ENCODE results near the gene HTR3B.

The HTR3B gene

DNA sequence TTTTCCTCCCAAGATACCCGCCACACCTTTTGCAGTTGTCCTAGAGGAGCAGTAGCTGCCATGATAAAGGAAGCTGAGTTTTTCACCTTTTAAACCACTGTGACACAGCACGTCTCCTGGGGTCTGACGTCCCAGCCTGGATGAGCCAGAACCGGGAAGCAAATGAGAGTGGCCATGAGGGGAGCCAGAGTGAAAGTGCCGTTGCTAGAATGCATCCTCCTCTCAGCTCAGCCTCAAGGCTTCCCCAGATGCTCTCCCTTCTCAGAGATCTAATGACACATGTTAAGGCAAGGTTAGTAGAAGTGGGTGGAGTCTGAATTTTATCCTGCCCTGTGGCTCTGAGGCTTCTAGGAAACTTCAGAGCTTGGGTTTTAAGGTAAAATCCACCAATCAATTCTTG lies 46.9 kb downstream of the HTR3B start:
- Histone ChIP-seq H3K9me3 (replicated peaks; ENCODE audit: low read length) (no peaks in the 10 kb centered on the region), H3K4me3 (ENCODE audit: low read length) (no peak overlapping the region), H3K4me1 (ENCODE audit: control insufficient read depth, insufficient read depth, low read length) (no peaks in the 10 kb centered on the region), H3K4me2 (ENCODE audit: low read length) (no peak overlapping the region), H3K27me3 (ENCODE audit: control insufficient read depth, insufficient read depth, low read length) (peaks cover 56% of the 10 kb centered on the region), H3K36me3 (ENCODE audit: insufficient read depth, low read length) (no peaks in the 10 kb centered on the region), H3K9ac (ENCODE audit: low read depth, low read length) (no peak overlapping the region)

DNA sequence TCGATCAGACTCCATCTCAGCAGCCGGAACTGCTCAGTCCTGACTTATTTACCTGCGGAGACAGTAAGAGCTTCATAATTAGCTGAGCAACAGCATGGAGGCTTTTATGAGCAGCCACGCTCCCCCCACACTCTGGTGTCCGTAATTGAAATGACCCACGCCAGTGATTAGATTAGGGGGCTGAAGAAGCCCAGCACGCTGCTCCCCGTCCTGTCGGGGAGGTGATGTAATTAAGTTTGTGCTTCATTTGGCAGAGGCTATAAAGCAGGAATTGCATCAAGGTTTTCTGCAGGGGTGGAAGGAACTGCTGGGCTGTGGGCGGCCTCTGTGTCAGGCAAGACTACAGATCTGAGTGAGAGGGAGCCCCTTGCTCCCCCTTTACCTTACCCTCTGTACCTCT lies 47.5 kb downstream of the HTR3B start:
- no peaks in the 10 kb centered on the region for H3K9me3 ChIP-seq (replicated peaks; ENCODE audit: low read length)
- H3K27me3 ChIP-seq (ENCODE audit: control insufficient read depth, insufficient read depth, low read length), result peaks cover 60% of the 10 kb centered on the region
- no peak overlapping the region for H3K9ac ChIP-seq (ENCODE audit: low read depth, low read length)
- no peaks in the 10 kb centered on the region for H3K4me1 ChIP-seq (ENCODE audit: control insufficient read depth, insufficient read depth, low read length)
- no peak overlapping the region for H3K4me3 ChIP-seq (ENCODE audit: low read length)
- H3K4me2 ChIP-seq (ENCODE audit: low read length), result no peak overlapping the region
- no peaks in the 10 kb centered on the region for H3K36me3 ChIP-seq (ENCODE audit: insufficient read depth, low read length)

DNA sequence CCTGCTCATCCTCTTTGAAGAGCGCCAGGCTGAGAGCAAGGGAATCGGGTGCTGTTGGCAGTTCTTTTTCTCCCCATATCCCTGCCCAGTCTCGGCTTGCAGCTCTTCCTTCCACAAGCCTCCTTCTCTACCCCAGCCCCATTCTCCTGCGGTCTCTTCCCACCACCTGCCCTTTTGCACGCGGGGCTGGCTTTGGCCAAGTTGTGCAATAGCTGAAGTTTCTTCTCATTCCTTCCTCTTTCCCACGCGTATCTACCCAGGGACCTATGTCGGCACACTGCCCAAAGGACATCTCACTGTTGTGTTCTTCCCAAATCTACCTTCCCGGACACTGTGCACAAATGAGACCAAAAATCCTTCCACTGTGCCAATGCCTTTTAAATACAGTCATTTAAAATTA lies 48.0 kb downstream of the HTR3B start:
- no peak overlapping the region for H3K4me3 ChIP-seq (ENCODE audit: low read length)
- no peaks in the 10 kb centered on the region for H3K4me1 ChIP-seq (ENCODE audit: control insufficient read depth, insufficient read depth, low read length)
- H3K9me3 ChIP-seq (replicated peaks; ENCODE audit: low read length), result no peaks in the 10 kb centered on the region
- no peaks in the 10 kb centered on the region for H3K36me3 ChIP-seq (ENCODE audit: insufficient read depth, low read length)
- peaks cover 60% of the 10 kb centered on the region for H3K27me3 ChIP-seq (ENCODE audit: control insufficient read depth, insufficient read depth, low read length)
- H3K4me2 ChIP-seq (ENCODE audit: low read length), result no peak overlapping the region
- H3K9ac ChIP-seq (ENCODE audit: low read depth, low read length), result no peak overlapping the region

DNA sequence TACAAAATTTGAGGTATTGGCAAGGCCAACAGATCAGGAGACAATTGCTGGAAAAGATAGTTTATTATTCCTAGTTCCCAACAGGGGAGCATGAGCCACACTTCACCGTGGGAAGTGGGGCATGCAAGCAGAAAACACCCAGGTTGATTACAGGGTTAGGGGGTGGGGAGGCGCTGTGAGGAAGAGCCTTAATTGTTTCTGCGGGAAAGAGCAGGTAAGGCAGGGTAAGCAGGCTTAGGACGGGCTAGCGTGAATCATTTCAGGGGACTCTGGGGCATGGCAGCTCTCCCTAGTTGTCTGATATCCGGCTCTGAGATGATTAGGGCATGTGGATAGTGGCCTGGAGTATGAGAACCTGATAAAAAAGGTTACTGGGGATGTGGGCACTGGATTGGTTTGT lies 49.6 kb downstream of the HTR3B start:
- H3K4me3 ChIP-seq (ENCODE audit: low read length), result no peak overlapping the region

GRCh38 chr11:113956986-113957385 lies 52.4 kb downstream of the HTR3B start:
- no peaks in the 10 kb centered on the region for H3K36me3 ChIP-seq (ENCODE audit: insufficient read depth, low read length)
- no peak overlapping the region for H3K4me2 ChIP-seq (ENCODE audit: low read length)
- H3K9ac ChIP-seq (ENCODE audit: low read depth, low read length), result no peak overlapping the region
- H3K9me3 ChIP-seq (replicated peaks; ENCODE audit: low read length), result no peaks in the 10 kb centered on the region
- H3K4me1 ChIP-seq (ENCODE audit: control insufficient read depth, insufficient read depth, low read length), result no peaks in the 10 kb centered on the region
- no peak overlapping the region for H3K4me3 ChIP-seq (ENCODE audit: low read length)
- H3K27me3 ChIP-seq (ENCODE audit: control insufficient read depth, insufficient read depth, low read length), result peaks cover 71% of the 10 kb centered on the region

More for the DNA sequence above, 49.6 kb downstream of the HTR3B start:
- Histone ChIP-seq H3K9ac (ENCODE audit: low read depth, low read length) (no peak overlapping the region), H3K4me2 (ENCODE audit: low read length) (no peak overlapping the region), H3K27me3 (ENCODE audit: control insufficient read depth, insufficient read depth, low read length) (peaks cover 68% of the 10 kb centered on the region), H3K36me3 (ENCODE audit: insufficient read depth, low read length) (no peaks in the 10 kb centered on the region), H3K4me1 (ENCODE audit: control insufficient read depth, insufficient read depth, low read length) (no peaks in the 10 kb centered on the region), H3K9me3 (replicated peaks; ENCODE audit: low read length) (no peaks in the 10 kb centered on the region)

DNA sequence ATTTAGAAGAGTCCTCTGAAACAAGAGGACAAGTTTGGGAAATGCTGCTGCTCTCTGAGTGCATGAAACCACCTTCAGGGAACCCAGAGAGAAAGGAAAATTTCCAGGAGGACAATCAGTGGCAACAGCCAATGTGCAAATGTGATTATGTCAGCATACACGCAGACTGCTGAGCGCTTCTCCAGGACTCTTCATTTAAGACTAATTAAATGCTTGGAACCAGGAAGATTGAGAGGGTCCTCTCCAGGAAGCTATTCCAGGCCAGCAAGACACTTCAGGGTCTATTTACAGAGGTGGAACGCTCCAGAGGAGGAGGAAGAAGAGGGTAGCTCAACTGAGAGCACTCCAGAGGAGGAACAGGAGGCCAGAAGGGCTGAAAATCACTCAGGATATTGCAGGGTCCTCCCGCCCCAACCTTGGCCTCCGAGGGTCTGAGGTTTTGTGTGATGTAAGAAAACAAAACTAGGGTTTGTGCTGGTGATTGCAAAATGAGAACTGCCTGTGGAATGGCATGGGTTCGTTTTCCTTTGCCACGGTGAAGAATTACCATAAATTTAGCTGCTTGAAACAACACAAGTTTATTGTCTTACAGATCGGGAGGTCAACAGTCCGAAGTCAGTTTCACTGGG lies 56.2 kb downstream of the HTR3B start:
- Histone ChIP-seq H3K36me3 (ENCODE audit: insufficient read depth, low read length) (no peaks in the 10 kb centered on the region), H3K4me2 (ENCODE audit: low read length) (no peak overlapping the region), H3K9me3 (replicated peaks; ENCODE audit: low read length) (no peaks in the 10 kb centered on the region), H3K9ac (ENCODE audit: low read depth, low read length) (no peak overlapping the region), H3K4me3 (ENCODE audit: low read length) (no peak overlapping the region), H3K27me3 (ENCODE audit: control insufficient read depth, insufficient read depth, low read length) (peaks cover 56% of the 10 kb centered on the region), H3K4me1 (ENCODE audit: control insufficient read depth, insufficient read depth, low read length) (no peaks in the 10 kb centered on the region)

DNA sequence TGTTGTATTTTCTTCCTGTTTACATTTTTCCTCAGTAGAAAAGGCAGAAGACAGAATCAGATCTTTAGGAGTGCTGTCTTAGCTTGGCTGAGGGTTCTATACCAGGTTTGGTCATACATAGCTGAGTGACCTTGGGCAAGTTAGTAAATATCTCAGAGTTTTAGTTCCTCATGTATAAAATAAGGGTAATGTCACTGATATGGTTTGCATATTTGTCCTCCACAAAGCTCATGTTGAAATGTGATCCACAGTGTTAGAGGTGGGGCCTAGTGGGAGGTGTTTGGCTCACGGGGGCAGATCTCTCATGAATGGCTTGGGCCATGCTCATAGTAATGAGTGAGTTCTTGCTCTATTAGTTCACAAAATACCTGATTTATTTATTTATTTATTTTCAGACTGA lies 62.8 kb downstream of the HTR3B start:
- Histone ChIP-seq H3K4me3 (ENCODE audit: low read length) (no peak overlapping the region), H3K9ac (ENCODE audit: low read depth, low read length) (no peak overlapping the region), H3K9me3 (replicated peaks; ENCODE audit: low read length) (no peaks in the 10 kb centered on the region), H3K36me3 (ENCODE audit: insufficient read depth, low read length) (no peaks in the 10 kb centered on the region), H3K4me2 (ENCODE audit: low read length) (no peak overlapping the region), H3K4me1 (ENCODE audit: control insufficient read depth, insufficient read depth, low read length) (no peaks in the 10 kb centered on the region), H3K27me3 (ENCODE audit: control insufficient read depth, insufficient read depth, low read length) (peaks cover 49% of the 10 kb centered on the region)

- H3K27me3 ChIP-seq (ENCODE audit: control insufficient read depth, insufficient read depth, low read length), result peaks cover 76% of the 10 kb centered on the region
- no peak overlapping the region for H3K4me2 ChIP-seq (ENCODE audit: low read length)
- H3K9me3 ChIP-seq (replicated peaks; ENCODE audit: low read length), result no peaks in the 10 kb centered on the region
- H3K9ac ChIP-seq (ENCODE audit: low read depth, low read length), result no peak overlapping the region
- H3K4me3 ChIP-seq (ENCODE audit: low read length), result no peak overlapping the region
- no peaks in the 10 kb centered on the region for H3K4me1 ChIP-seq (ENCODE audit: control insufficient read depth, insufficient read depth, low read length)
- H3K36me3 ChIP-seq (ENCODE audit: insufficient read depth, low read length), result no peaks in the 10 kb centered on the region
Measured at GRCh38 chr11:113971506-113972195, 67.1 kb downstream of the HTR3B start.

DNA sequence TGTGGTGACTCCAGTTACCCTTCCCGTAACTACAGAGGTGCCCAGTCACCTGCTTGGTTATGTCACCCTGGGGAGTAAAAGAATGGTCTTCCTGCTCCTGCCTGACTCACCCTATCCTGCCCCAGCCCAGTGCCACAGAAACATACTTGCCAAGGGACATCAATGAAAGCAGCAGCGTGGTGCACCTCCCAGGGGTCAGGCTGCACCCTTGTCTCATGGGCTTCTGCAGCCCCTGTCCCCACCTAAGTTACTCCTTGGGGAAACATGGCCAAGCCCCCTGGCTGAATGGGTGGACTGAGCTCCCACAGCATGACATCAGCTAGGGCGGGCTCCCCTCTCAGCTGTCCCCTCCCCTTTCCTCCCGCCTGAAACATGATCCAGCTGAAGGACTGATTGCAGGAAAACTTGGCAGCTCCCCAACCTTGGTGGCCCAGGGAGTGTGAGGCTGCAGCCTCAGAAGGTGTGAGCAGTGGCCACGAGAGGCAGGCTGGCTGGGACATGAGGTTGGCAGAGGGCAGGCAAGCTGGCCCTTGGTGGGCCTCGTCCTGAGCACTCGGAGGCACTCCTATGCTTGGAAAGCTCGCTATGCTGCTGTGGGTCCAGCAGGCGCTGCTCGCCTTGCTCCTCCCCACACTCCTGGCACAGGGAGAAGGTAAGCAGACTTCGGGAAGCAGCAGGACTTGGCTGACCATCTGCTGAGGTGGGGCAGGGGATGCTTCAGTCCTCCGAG lies 70.3 kb downstream of the HTR3B start, which contains the start of gene HTR3A:
HTR3A (plus strand) TSS at position 368 of the 730 bp plus-strand sequence; CDS start at position 586, 218 bp downstream.
- Histone ChIP-seq H3K9me3 (replicated peaks; ENCODE audit: low read length) (no peaks in the 10 kb centered on the region), H3K4me1 (ENCODE audit: control insufficient read depth, insufficient read depth, low read length) (no peaks in the 10 kb centered on the region), H3K4me2 (ENCODE audit: low read length) (no peak within 1 kb of the TSS), H3K36me3 (ENCODE audit: insufficient read depth, low read length) (no peaks in the 10 kb centered on the region), H3K9ac (ENCODE audit: low read depth, low read length) (no peak within 1 kb of the TSS), H3K4me3 (ENCODE audit: low read length) (no peak within 1 kb of the TSS), H3K27me3 (ENCODE audit: control insufficient read depth, insufficient read depth, low read length) (peaks cover 86% of the 10 kb centered on the region)

DNA sequence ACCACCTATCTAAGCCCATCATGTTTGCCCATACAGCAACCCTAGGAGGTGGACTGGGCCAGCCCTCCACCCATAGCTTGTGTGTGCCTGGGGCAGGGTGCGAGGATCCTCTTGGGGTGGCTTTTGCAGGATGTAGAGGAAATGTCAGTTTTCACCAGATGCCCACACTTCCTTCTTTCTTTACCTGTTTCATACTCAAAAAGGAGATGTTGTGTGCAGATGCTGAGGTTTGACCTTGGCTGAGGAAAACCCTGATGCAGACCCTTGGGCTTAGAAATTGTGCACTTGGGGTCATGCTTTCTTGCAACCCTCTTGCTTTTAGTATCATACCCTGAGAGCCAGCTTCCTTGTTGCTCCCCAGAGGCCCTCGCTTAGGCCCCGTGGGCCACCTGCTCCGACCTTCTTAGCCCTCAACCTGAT lies 72.5 kb downstream of the HTR3B start:
- Histone ChIP-seq H3K9me3 (replicated peaks; ENCODE audit: low read length) (no peaks in the 10 kb centered on the region), H3K4me3 (ENCODE audit: low read length) (no peak overlapping the region), H3K4me1 (ENCODE audit: control insufficient read depth, insufficient read depth, low read length) (no peaks in the 10 kb centered on the region), H3K9ac (ENCODE audit: low read depth, low read length) (no peak overlapping the region), H3K4me2 (ENCODE audit: low read length) (no peak overlapping the region), H3K36me3 (ENCODE audit: insufficient read depth, low read length) (no peaks in the 10 kb centered on the region), H3K27me3 (ENCODE audit: control insufficient read depth, insufficient read depth, low read length) (peaks cover 88% of the 10 kb centered on the region)

GRCh38 chr11:113977701-113978100 lies 73.1 kb downstream of the HTR3B start:
- Histone ChIP-seq H3K4me3 (ENCODE audit: low read length) (no peak overlapping the region), H3K9ac (ENCODE audit: low read depth, low read length) (no peak overlapping the region), H3K36me3 (ENCODE audit: insufficient read depth, low read length) (no peaks in the 10 kb centered on the region), H3K4me1 (ENCODE audit: control insufficient read depth, insufficient read depth, low read length) (no peaks in the 10 kb centered on the region), H3K9me3 (replicated peaks; ENCODE audit: low read length) (no peaks in the 10 kb centered on the region), H3K27me3 (ENCODE audit: control insufficient read depth, insufficient read depth, low read length) (peaks cover 88% of the 10 kb centered on the region), H3K4me2 (ENCODE audit: low read length) (no peak overlapping the region)

All from skeletal muscle satellite cell (primary cell).